Measurements from ENCODE around the gene RNF19B.

RNF19B gene

GRCh38 chr1:32969566-32969965 is 5.0 kb upstream of the RNF19B start:
- in situ Hi-C loops (cut with MboI; ENCODE audit: low sequenced_read_pairs) = no loop called here

GRCh38 chr1:32967888-32968568 is 3.4 kb upstream of the RNF19B start:
- in situ Hi-C loops (cut with MboI; ENCODE audit: low sequenced_read_pairs) = no loop called here

DNA sequence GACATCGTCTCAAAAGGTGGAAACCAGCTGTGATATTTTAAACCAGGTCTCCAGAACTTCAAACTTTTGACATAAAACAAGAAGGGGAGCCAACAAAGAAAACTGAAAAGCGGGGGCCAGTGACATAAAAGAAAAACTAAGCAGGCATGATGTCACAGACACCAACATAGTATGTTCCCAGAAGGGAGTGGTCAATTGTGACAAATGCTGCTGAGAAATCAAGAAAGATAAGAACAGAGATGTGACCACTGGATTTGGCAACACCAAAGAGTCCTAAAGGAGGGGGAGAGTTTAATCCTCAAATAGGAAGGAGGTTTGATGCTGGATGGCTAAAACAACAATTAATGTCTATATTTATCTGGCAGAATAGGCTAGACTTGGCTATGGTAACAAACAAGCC is 2.3 kb upstream of the RNF19B start:
- in situ Hi-C loops (cut with MboI; ENCODE audit: low sequenced_read_pairs) = no loop called here

DNA sequence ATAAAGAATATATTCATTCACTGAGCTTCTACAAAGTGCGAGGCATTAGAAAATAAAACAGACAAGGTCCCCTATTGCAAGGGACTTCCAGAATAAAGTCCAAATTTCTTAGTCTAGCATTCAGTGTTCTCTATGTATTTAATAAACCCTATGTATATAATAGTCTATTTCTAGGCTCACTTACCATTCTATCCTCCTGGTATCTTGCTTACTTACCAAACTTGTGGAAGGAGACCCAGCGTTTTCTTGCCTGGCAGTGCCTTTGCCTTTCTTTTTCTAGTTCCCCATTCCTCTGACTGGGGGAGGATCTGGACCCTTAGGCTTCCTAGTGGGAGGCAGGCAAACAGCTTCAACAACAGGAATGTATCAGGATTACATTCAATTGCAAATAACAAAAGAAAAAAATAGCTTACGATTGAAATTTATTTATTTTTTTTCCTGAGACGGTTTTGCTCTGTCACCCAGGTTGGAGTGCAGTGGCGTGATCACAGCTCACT is 690 bp upstream of the RNF19B start:
- in situ Hi-C loops (cut with MboI; ENCODE audit: low sequenced_read_pairs) = no loop called here

DNA sequence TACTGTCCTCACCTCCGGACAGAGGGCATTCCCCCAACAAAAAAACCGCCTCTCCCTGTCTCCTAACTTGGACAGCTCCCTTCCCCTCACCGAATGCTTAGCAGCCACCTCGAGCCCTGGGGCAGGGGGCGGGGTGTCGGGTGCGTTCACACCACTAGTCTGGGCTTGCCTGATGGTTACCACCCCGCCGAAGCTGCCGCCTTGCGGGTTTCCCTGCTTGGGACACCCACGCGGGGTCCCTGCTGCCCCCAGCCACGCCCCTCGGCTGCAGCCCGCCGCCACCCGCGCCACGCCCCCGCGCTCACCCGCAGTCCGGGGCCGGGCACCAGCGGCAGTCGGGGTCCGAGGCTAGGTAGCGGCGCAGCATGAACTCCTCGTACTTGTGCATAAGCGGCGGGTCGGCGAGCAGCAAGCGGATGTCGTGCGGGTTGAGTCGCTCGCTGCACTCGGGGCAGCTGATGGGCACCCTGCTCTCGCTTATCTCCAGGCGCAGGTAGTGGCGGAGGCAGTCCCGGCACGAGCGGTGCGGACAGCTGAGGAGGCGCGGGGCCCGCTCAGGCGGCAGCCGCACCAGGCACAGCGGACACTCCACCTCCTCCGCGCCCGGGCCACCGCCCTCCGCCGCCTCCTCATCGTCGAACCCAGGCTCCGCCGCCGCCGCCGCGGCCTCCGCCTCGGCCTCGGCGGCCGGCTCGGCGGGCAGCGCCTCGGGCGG is 706 bp downstream of the RNF19B start:
- in situ Hi-C loops (cut with MboI; ENCODE audit: low sequenced_read_pairs) = no loop called here

DNA sequence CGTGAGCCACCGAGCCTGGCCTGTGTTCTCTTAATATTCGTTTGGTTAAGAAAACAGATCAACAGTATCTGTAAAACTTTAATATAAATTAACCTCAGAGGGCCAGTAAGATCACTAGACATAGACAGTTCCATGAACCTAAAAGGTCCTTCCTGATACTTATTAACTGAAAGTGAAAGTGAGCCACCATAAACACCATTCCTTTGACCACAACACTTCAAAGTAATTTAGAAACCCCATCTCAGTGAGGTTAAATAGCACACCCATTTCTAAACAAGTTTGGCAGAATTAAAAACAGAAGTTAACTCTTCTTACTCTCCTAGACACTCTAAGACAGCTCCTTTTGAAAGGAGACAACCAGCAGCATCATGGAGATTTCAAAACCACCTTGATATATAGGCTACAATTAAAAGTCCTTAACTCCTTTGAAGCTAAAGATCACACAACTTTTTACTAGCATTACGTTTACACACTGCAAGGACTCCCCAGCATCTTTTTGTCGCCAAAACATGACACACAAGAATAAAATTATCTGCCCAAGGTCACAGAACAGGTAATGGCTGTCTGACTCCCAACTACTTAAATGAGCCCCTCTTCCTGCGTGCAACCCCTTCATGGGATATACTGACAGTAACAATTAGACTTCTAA is 2.2 kb downstream of the RNF19B start:
- in situ Hi-C loops (cut with MboI; ENCODE audit: low sequenced_read_pairs) = no loop called here

DNA sequence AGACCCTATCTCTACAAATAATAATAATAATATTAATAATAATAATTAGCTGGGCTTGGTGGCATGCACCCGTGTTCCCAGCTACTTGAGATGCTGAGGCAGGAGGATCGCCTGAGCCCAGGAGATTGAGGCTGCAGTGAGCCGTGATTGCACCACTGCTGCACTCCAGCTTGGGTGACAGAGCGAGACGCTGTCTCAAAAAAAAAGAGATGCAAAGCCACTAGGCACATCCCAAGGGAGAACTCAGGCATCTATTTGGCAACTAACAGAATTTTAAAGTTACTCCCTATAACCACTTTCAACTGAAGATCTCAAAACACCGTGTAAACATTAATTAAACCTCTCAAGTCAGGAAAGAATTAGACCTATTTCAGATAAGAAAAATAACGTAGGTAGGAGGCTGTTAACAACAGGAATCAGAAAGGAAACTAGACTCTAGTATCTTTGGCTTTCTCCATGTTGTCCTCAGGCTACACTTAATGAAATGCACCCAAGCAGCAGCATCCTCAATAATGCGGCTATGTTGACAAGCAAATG is 3.7 kb downstream of the RNF19B start:
- in situ Hi-C loops (cut with MboI; ENCODE audit: low sequenced_read_pairs) = no loop called here

- in situ Hi-C loops (cut with MboI; ENCODE audit: low sequenced_read_pairs) = no loop called here
These were observed 4.3 kb downstream of the RNF19B start for GRCh38 chr1:32960342-32960741.

GRCh38 chr1:32958827-32959226 is 5.8 kb downstream of the RNF19B start:
- in situ Hi-C loops (cut with MboI; ENCODE audit: low sequenced_read_pairs) = no loop called here

- in situ Hi-C loops (cut with MboI; ENCODE audit: low sequenced_read_pairs) = no loop called here
These were observed 7.6 kb downstream of the RNF19B start for GRCh38 chr1:32957017-32957416.

DNA sequence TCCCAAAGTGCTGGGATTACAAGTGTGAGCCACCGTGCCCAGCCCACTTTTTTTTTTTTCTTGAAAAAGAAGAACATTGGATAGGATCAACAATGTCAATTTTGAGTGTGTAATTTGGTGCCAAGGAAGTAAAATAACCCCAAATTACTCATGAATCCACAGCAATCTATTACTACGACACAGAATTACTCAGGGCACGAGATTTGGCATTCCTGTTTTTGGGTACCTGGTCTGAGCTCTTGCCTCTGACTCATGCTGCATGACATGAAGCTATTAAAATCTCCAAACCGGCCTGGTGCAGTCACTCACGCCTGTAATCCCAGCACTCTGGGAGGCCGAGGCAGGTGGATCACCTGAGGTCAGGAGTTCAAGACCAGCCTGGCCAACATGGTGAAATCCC is 10.4 kb downstream of the RNF19B start:
- in situ Hi-C loops (cut with MboI; ENCODE audit: low sequenced_read_pairs) = no loop called here

DNA sequence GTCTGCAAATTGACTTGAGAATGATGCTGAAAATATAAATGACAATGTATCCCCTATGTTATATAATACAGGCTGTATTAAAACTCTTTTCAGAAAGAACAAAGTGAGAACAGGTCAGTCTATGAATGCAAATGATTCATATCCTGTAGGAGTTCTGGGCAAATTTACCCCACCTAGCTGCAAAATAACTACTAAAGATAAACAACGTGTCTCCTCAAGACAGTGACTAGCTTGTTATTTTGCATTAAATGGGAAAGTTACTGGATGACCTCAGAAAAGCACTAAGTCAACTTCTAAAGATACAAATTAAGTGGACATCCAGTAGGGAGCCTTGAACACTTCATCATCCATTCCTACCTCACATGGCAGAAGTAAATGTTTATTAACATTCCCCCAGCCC is 11.1 kb downstream of the RNF19B start:
- in situ Hi-C loops (cut with MboI; ENCODE audit: low sequenced_read_pairs) = no loop called here

DNA sequence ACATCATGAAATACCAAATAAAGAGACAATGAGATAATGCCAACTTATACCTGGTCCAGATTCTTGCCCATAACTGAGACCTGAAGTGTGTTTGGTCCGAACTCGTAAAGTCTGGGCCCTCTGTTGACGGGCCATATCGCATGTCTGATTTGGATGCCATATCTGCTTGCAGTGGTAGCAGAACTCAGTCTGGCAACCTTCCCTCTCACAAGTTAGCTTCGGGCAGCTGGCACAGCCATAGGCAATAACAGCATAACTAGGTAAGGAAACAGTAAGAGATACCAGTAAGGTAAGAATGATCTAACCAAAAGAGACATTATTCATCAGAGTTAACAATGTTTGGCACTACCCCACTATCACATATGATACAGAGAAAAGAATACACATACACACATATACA is 15.1 kb downstream of the RNF19B start:
- in situ Hi-C loops (cut with MboI; ENCODE audit: low sequenced_read_pairs) = no loop called here

DNA sequence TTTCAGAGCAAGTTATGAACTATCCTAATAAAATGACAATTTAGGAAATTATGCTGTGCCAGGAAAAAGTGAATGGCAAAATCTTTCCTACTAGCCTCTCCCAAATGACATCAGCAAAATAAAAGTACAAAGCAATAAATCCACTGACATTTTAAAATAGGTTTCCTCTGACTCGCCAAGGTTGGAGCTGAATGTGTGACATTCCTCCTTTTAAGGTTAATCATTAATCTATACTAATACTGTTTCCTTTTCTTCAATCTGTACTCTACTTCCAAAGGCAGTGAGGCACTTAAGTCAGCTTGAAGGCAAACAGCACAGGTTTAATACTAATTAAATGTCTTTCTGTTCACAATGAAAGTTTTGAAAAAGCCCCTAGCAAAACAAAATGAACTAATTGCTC is 15.7 kb downstream of the RNF19B start:
- in situ Hi-C loops (cut with MboI; ENCODE audit: low sequenced_read_pairs) = no loop called here

DNA sequence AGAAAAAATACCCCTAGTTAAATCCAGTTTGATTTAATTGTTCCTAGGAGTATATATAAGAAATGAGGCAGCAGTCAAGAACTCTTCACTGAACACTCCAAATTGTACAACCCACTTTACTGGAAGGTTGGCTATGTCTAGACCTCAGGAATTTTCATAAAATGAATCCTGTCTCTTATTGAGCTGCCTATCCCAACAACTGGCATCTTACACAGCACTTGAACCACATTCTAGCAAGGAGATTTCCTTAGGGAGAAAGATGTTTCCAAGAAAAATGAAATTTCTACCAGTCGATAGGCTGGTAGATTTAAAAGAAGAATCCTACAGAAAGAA is 16.3 kb downstream of the RNF19B start:
- in situ Hi-C loops (cut with MboI; ENCODE audit: low sequenced_read_pairs) = no loop called here

- in situ Hi-C loops (cut with MboI; ENCODE audit: low sequenced_read_pairs) = no loop called here
These were observed 16.8 kb downstream of the RNF19B start for GRCh38 chr1:32947669-32948389.

DNA sequence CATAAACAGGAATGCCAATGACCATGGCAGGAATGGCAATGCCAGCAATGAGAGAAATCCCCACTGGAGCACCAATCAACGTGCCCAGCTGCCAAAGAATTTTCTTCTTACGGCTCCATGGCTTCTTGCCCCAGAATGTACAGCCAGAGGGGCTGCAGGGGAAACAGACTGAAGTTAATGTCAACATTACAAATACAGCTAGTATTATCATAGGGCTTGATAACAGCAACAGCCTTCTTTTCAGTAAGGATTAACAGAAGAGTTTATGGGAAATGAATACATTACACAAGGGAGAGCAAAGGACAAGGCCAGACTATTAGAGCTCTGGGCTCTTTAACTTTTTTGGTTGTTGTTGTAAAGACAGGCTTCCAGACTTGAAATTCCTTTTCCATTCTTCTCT is 18.2 kb downstream of the RNF19B start:
- in situ Hi-C loops (cut with MboI; ENCODE audit: low sequenced_read_pairs) = no loop called here

DNA sequence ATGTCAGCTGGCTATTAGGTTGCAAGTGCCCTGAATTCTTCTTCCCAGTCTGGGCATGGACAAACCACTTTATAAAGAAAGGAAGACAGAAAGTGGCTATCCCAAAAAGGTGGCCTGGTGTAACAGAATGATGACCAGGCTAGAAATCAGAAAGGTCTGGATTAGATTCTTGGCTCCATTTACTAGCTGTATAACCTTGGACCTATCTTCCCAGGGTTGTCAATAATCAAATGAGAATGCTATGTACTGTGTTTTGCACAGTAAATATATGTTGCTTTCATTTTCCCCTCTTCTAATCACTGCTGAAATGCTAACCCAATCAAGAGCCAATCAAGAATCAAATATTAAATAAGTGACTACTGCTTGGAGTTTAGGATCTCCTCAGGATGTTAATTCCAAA is 20.4 kb downstream of the RNF19B start:
- in situ Hi-C loops (cut with MboI; ENCODE audit: low sequenced_read_pairs) = no loop called here

GRCh38 chr1:32939655-32940371 is 24.8 kb downstream of the RNF19B start:
- in situ Hi-C loops (cut with MboI; ENCODE audit: low sequenced_read_pairs) = loop anchor here (10.0 kb wide), 1 partner anchor 145 kb away; the partner anchor contains the start of gene AZIN2

DNA sequence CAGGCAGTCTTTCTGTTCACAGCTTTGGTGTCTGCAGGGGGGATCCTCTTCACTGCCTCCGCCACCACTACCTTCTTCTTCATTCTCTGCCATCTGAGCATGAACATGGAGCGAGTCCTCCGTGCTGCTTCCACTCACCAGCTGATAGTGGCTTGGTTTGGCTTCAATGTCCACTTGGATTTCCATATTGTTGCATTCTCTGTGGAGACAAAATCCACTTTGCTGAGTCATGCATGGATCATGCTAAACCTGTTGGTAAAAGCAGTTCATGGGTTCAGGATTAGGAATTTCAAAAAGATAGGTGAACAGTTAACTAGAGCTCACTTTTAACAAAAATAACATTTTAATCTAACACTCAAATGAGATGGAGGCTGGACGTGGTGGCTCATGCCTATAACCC is 27.5 kb downstream of the RNF19B start:
- in situ Hi-C loops (cut with MboI; ENCODE audit: low sequenced_read_pairs) = loop anchor here (10.0 kb wide), 1 partner anchor 148 kb away; the partner anchor contains the start of gene AZIN2

Data from HL-60/S4 treated with retinoic acid at 250 ng/mL for 4 days and 3 days (cell line).